GM12874 (cell line): ENCODE measurements around the gene PIF1.

Experiments
- CTCF ChIP-seq: IDR thresholded peaks from 2 replicates; pipeline ENCODE4 v1.5.1; 2011; ENCODE audit warnings: low read depth, mild to moderate bottlenecking, control low read depth, low read length, moderate library complexity; ENCODE audit not compliant: insufficient read depth

Gene PIF1

GRCh38 chr15:64767203-64767602 is 58.2 kb downstream of the PIF1 start:
- no peak for TF ChIP-seq CTCF

- no peak for TF ChIP-seq CTCF
Observed at GRCh38 chr15:64766058-64766457, 59.4 kb downstream of the PIF1 start.
